ENCODE results near the gene TUFT1. TPM values are rescaled to one million over a fixed set of nuclear protein-coding genes. Genes with fewer than 3 reads are reported as not detected.
A peak's percentile ranks its signal among the peaks of the same experiment; 100 is the strongest.

TUFT1 gene
- total and polyA plus RNA-seq, 2 of the 8 experiments (the other 6 are each of a cell fraction or from before 2014, with no cell fraction given): 7.3 to 10.4 TPM

DNA sequence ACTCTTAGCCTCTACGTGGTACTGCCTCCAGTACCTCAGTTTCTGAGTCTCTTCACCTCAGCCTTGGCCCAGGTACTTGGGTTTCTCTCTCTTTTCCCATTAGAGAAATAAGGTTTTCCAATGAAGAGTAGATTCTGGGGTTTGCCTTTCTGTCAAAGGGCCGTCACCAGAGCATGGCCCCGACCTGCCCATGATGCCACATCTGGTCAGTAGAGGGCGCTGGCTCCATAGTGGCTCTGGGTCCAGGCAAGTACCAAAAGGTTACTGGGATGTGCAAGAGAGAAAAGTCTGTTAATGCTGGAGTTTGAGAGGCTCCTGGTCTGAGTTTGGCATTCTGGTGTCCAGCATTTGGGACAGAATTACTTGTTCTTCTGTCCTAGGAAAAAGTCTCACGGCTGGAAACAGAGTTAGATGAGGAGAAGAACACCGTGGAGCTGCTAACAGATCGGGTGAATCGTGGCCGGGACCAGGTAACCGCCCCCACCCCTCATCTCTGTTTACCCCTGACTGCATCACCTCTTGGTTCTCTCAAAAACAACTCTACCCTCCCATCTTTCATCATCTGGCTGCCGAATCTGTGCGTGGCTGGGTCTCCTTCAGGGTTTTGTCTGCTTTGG lies 5.3 kb upstream of the TUFT1 start (continued):
- TF ChIP-seq, protein P1, sequence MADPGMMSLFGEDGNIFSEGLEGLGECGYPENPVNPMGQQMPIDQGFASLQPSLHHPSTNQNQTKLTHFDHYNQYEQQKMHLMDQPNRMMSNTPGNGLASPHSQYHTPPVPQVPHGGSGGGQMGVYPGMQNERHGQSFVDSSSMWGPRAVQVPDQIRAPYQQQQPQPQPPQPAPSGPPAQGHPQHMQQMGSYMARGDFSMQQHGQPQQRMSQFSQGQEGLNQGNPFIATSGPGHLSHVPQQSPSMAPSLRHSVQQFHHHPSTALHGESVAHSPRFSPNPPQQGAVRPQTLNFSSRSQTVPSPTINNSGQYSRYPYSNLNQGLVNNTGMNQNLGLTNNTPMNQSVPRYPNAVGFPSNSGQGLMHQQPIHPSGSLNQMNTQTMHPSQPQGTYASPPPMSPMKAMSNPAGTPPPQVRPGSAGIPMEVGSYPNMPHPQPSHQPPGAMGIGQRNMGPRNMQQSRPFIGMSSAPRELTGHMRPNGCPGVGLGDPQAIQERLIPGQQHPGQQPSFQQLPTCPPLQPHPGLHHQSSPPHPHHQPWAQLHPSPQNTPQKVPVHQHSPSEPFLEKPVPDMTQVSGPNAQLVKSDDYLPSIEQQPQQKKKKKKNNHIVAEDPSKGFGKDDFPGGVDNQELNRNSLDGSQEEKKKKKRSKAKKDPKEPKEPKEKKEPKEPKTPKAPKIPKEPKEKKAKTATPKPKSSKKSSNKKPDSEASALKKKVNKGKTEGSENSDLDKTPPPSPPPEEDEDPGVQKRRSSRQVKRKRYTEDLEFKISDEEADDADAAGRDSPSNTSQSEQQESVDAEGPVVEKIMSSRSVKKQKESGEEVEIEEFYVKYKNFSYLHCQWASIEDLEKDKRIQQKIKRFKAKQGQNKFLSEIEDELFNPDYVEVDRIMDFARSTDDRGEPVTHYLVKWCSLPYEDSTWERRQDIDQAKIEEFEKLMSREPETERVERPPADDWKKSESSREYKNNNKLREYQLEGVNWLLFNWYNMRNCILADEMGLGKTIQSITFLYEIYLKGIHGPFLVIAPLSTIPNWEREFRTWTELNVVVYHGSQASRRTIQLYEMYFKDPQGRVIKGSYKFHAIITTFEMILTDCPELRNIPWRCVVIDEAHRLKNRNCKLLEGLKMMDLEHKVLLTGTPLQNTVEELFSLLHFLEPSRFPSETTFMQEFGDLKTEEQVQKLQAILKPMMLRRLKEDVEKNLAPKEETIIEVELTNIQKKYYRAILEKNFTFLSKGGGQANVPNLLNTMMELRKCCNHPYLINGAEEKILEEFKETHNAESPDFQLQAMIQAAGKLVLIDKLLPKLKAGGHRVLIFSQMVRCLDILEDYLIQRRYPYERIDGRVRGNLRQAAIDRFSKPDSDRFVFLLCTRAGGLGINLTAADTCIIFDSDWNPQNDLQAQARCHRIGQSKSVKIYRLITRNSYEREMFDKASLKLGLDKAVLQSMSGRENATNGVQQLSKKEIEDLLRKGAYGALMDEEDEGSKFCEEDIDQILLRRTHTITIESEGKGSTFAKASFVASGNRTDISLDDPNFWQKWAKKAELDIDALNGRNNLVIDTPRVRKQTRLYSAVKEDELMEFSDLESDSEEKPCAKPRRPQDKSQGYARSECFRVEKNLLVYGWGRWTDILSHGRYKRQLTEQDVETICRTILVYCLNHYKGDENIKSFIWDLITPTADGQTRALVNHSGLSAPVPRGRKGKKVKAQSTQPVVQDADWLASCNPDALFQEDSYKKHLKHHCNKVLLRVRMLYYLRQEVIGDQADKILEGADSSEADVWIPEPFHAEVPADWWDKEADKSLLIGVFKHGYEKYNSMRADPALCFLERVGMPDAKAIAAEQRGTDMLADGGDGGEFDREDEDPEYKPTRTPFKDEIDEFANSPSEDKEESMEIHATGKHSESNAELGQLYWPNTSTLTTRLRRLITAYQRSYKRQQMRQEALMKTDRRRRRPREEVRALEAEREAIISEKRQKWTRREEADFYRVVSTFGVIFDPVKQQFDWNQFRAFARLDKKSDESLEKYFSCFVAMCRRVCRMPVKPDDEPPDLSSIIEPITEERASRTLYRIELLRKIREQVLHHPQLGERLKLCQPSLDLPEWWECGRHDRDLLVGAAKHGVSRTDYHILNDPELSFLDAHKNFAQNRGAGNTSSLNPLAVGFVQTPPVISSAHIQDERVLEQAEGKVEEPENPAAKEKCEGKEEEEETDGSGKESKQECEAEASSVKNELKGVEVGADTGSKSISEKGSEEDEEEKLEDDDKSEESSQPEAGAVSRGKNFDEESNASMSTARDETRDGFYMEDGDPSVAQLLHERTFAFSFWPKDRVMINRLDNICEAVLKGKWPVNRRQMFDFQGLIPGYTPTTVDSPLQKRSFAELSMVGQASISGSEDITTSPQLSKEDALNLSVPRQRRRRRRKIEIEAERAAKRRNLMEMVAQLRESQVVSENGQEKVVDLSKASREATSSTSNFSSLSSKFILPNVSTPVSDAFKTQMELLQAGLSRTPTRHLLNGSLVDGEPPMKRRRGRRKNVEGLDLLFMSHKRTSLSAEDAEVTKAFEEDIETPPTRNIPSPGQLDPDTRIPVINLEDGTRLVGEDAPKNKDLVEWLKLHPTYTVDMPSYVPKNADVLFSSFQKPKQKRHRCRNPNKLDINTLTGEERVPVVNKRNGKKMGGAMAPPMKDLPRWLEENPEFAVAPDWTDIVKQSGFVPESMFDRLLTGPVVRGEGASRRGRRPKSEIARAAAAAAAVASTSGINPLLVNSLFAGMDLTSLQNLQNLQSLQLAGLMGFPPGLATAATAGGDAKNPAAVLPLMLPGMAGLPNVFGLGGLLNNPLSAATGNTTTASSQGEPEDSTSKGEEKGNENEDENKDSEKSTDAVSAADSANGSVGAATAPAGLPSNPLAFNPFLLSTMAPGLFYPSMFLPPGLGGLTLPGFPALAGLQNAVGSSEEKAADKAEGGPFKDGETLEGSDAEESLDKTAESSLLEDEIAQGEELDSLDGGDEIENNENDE (IDR thresholded peaks at IDR 0.05; ENCODE audit: insufficient replicate concordance, low read length): no peak
- TF ChIP-seq SIRT6 (IDR thresholded peaks at IDR 0.05; ENCODE audit: low read length): no peak
- no peak for TF ChIP-seq CTBP2 (IDR thresholded peaks at IDR 0.05; ENCODE audit: borderline replicate concordance, insufficient read depth, insufficient read length, low read length)
- TF ChIP-seq, protein P2, sequence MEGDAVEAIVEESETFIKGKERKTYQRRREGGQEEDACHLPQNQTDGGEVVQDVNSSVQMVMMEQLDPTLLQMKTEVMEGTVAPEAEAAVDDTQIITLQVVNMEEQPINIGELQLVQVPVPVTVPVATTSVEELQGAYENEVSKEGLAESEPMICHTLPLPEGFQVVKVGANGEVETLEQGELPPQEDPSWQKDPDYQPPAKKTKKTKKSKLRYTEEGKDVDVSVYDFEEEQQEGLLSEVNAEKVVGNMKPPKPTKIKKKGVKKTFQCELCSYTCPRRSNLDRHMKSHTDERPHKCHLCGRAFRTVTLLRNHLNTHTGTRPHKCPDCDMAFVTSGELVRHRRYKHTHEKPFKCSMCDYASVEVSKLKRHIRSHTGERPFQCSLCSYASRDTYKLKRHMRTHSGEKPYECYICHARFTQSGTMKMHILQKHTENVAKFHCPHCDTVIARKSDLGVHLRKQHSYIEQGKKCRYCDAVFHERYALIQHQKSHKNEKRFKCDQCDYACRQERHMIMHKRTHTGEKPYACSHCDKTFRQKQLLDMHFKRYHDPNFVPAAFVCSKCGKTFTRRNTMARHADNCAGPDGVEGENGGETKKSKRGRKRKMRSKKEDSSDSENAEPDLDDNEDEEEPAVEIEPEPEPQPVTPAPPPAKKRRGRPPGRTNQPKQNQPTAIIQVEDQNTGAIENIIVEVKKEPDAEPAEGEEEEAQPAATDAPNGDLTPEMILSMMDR (IDR thresholded peaks at IDR 0.05; ENCODE audit: control extremely low read depth in 1 of 3, insufficient read depth in 1 of 3, low read depth in 1 of 3, low read length in 3 of 3): peak; percentile 85 to 96 (median 96)
- no peak for TF ChIP-seq SP4 (IDR thresholded peaks at IDR 0.05; ENCODE audit: low read length)
- no peak for TF ChIP-seq ZNF274 (IDR thresholded peaks at IDR 0.05; ENCODE audit: borderline replicate concordance, extremely low read depth, low read length)
- TF ChIP-seq EGR1 (IDR thresholded peaks at IDR 0.05; ENCODE audit: borderline replicate concordance, low read depth, low read length): no peak
- TF ChIP-seq RXRA (IDR thresholded peaks at IDR 0.05; ENCODE audit: insufficient read depth, low read depth, low read length): no peak
